ENCODE data around the gene SERPINB1.

- TF ChIP-seq, protein P1, sequence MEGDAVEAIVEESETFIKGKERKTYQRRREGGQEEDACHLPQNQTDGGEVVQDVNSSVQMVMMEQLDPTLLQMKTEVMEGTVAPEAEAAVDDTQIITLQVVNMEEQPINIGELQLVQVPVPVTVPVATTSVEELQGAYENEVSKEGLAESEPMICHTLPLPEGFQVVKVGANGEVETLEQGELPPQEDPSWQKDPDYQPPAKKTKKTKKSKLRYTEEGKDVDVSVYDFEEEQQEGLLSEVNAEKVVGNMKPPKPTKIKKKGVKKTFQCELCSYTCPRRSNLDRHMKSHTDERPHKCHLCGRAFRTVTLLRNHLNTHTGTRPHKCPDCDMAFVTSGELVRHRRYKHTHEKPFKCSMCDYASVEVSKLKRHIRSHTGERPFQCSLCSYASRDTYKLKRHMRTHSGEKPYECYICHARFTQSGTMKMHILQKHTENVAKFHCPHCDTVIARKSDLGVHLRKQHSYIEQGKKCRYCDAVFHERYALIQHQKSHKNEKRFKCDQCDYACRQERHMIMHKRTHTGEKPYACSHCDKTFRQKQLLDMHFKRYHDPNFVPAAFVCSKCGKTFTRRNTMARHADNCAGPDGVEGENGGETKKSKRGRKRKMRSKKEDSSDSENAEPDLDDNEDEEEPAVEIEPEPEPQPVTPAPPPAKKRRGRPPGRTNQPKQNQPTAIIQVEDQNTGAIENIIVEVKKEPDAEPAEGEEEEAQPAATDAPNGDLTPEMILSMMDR (IDR thresholded peaks at IDR 0.05 in 8 of 11, conservative IDR thresholded peaks at IDR 0.05 in 3 of 11) = no peak
- TF ChIP-seq POLR2AphosphoS5 (IDR thresholded peaks at IDR 0.05) = no peak
- no peak for TF ChIP-seq POLR2A (IDR thresholded peaks at IDR 0.05)
Measured at GRCh38 chr6:2816158-2816557, 25.5 kb downstream of the SERPINB1 start.
